HepG2 (cell line): ENCODE measurements around the gene RDH16. TPM values are rescaled to one million over a fixed set of nuclear protein-coding genes. Genes with fewer than 3 reads are reported as not detected.

Experiments used
- AGO2 ChIP-seq: fragments of 200-400 bp; formaldehyde crosslinking; optimal IDR thresholded peaks from 2 replicates; pipeline ENCODE3; 2017; ENCODE audit warnings: mild to moderate bottlenecking, low read depth, low read length, moderate library complexity
- BATF2 ChIP-seq: sonication (generic); formaldehyde crosslinking; IDR thresholded peaks from 2 replicates; pipeline ENCODE4 v1.8.0; 2022; ENCODE audit warnings: mild to moderate bottlenecking, missing genetic modification reagents, moderate library complexity
- CERS6 ChIP-seq: sonication (generic); formaldehyde crosslinking; IDR thresholded peaks from 2 replicates; pipeline ENCODE4 v1.5.0; 2020; ENCODE audit warnings: missing genetic modification reagents
- CSRNP2 ChIP-seq: sonication (generic); formaldehyde crosslinking; conservative IDR thresholded peaks from 2 replicates; pipeline ENCODE4 v1.8.0; 2022; ENCODE audit warnings: low read depth, missing genetic modification reagents
- HMG20A ChIP-seq: IDR thresholded peaks from 2 replicates; pipeline ENCODE4 v1.6.1; 2016; ENCODE audit warnings: borderline replicate concordance
- HMG20B ChIP-seq: conservative IDR thresholded peaks from 2 replicates; pipeline ENCODE4 v1.6.1; 2016; ENCODE audit warnings: missing genetic modification reagents, missing compliant biosample characterization
- KDM4B ChIP-seq: sonication (generic); formaldehyde crosslinking; IDR thresholded peaks from 2 replicates; pipeline ENCODE4 v1.4.0; 2020; ENCODE audit warnings: missing genetic modification reagents
- MED1 ChIP-seq: sonication (generic); formaldehyde crosslinking; IDR thresholded peaks from 2 replicates; pipeline ENCODE4 v1.4.0; 2020; ENCODE audit warnings: missing genetic modification reagents
- NAIF1 ChIP-seq: sonication (generic); formaldehyde crosslinking; IDR thresholded peaks from 2 replicates; pipeline ENCODE4 v1.5.0; 2020; ENCODE audit warnings: mild to moderate bottlenecking, missing genetic modification reagents, borderline replicate concordance
- NFYB ChIP-seq: sonication (generic); formaldehyde crosslinking; IDR thresholded peaks from 2 replicates; pipeline ENCODE4 v1.4.0; 2020; ENCODE audit warnings: missing genetic modification reagents
- NPAS2 ChIP-seq: sonication (generic); formaldehyde crosslinking; IDR thresholded peaks from 2 replicates; pipeline ENCODE4 v1.8.0; 2022; ENCODE audit warnings: mild to moderate bottlenecking, missing genetic modification reagents, borderline replicate concordance
- POLR2AphosphoS2 ChIP-seq: IDR thresholded peaks from 2 replicates; pipeline ENCODE4 v1.6.1; 2011; ENCODE audit warnings: low read depth, low read length, improper control_type of control experiment
- PRMT3 ChIP-seq: sonication (generic); formaldehyde crosslinking; IDR thresholded peaks from 2 replicates; pipeline ENCODE4 v1.8.1; 2022; ENCODE audit warnings: low read depth, mild to moderate bottlenecking, moderate library complexity, missing genetic modification reagents, borderline replicate concordance
- SIN3A ChIP-seq: IDR thresholded peaks from 2 replicates; pipeline ENCODE4 v1.6.1; 2011; ENCODE audit warnings: low read depth, mild to moderate bottlenecking, control low read depth, low read length, borderline replicate concordance
- YEATS2 ChIP-seq: sonication (generic); formaldehyde crosslinking; IDR thresholded peaks from 2 replicates; pipeline ENCODE4 v1.4.0; 2020; ENCODE audit warnings: missing genetic modification reagents, borderline replicate concordance
- ZBTB1 ChIP-seq: sonication (generic); formaldehyde crosslinking; IDR thresholded peaks from 2 replicates; pipeline ENCODE4 v1.4.0; 2020; ENCODE audit warnings: missing genetic modification reagents, borderline replicate concordance
- ZNF24 ChIP-seq: fragments of 450-650 bp; IDR thresholded peaks from 2 replicates; pipeline ENCODE4 v1.6.1; 2017; ENCODE audit warnings: antibody characterized with exemption, mild to moderate bottlenecking
- ZNF329 ChIP-seq: sonication (generic); formaldehyde crosslinking; IDR thresholded peaks from 2 replicates; pipeline ENCODE4 v1.9.0; 2021; ENCODE audit warnings: low read depth, mild to moderate bottlenecking, missing genetic modification reagents
- ZNF577 ChIP-seq: sonication (generic); formaldehyde crosslinking; IDR thresholded peaks from 2 replicates; pipeline ENCODE4 v1.4.0; 2020; ENCODE audit warnings: mild to moderate bottlenecking, low read depth, missing genetic modification reagents, borderline replicate concordance
- ZNF678 ChIP-seq: sonication (generic); formaldehyde crosslinking; IDR thresholded peaks from 2 replicates; pipeline ENCODE4 v1.4.0; 2020; ENCODE audit warnings: mild to moderate bottlenecking, missing genetic modification reagents
- polyA plus RNA-seq, 8 experiments: library from polyadenylated mRNA; depleted of rRNA in 3 of 8; stranded (reverse) in 7 of 8; unstranded in 1 of 8; fragments of >200 nt; fragmentation: Illumina TruSeq in 4 of 8; extraction: Trizol in 4 of 8; gene quantifications; 2 replicates each; pipeline versions ENCODE4 v1.2.1 to v1.2.3, GENCODE V29; 2011 to 2016; ENCODE audit warnings: low read depth in 4 of 8, missing spikeins in 1 of 8, mixed read lengths in 1 of 8; ENCODE audit not compliant: insufficient read depth in 1 of 8
- total RNA-seq, 5 experiments: library from RNA; depleted of rRNA; stranded (reverse); fragments of >200 nt; fragmentation: Illumina TruSeq; extraction: Trizol; gene quantifications; 2 replicates each; pipeline ENCODE4 v1.2.3, GENCODE V29; 2016; ENCODE audit warnings: low read depth in 1 of 5
- TF ChIP-seq, protein P1 (sequence below), 2 experiments: fragments of 450-650 bp in 1 of 2; sonication (generic) in 1 of 2; formaldehyde crosslinking; IDR thresholded peaks; 2 replicates each; pipeline versions ENCODE4 v1.5.0 to v1.8.0; 2020 to 2022; ENCODE audit warnings: mild to moderate bottlenecking in 1 of 2, missing genetic modification reagents in 1 of 2
- TF ChIP-seq, protein P2 (sequence below): sonication (generic); formaldehyde crosslinking; IDR thresholded peaks from 2 replicates; pipeline ENCODE4 v1.4.0; 2020; ENCODE audit warnings: missing genetic modification reagents

RDH16 gene
- total and polyA plus RNA-seq, 2 of the 13 experiments (the other 11 are each of a cell fraction or from before 2014, with no cell fraction given): 0.05 to 0.13 TPM

- TF ChIP-seq NPAS2 (CRISPR knock-in tag): no peak
- no peak for TF ChIP-seq ZNF329
- no peak for TF ChIP-seq ZNF678 (CRISPR knock-in tag)
- TF ChIP-seq BATF2 (CRISPR knock-in tag): no peak
- no peak for TF ChIP-seq ZBTB1
- TF ChIP-seq ZNF577 (CRISPR knock-in tag): no peak
- TF ChIP-seq SIN3A: 0 out of 2 replicates have a peak, but pooled peaks have one; percentile 34
- TF ChIP-seq CERS6: no peak
- TF ChIP-seq PRMT3: no peak
- TF ChIP-seq HMG20B: no peak
- TF ChIP-seq CSRNP2: no peak
- no peak for TF ChIP-seq AGO2
- TF ChIP-seq MED1 (CRISPR knock-in tag): peak; percentile 73
- TF ChIP-seq HMG20A (CRISPR knock-in tag): no peak; the same call in 1 of the 2 replicates
- TF ChIP-seq KDM4B (CRISPR knock-in tag): peak; percentile 29; the same call in 1 of the 2 replicates
- TF ChIP-seq ZNF24: no peak
- TF ChIP-seq POLR2AphosphoS2: no peak
- TF ChIP-seq, protein P1, sequence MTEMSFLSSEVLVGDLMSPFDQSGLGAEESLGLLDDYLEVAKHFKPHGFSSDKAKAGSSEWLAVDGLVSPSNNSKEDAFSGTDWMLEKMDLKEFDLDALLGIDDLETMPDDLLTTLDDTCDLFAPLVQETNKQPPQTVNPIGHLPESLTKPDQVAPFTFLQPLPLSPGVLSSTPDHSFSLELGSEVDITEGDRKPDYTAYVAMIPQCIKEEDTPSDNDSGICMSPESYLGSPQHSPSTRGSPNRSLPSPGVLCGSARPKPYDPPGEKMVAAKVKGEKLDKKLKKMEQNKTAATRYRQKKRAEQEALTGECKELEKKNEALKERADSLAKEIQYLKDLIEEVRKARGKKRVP (CRISPR knock-in tag; IDR thresholded peaks at IDR 0.05): no peak
- no peak for TF ChIP-seq NAIF1 (CRISPR knock-in tag)
- no peak for TF ChIP-seq NFYB (CRISPR knock-in tag)
- TF ChIP-seq, protein P2, sequence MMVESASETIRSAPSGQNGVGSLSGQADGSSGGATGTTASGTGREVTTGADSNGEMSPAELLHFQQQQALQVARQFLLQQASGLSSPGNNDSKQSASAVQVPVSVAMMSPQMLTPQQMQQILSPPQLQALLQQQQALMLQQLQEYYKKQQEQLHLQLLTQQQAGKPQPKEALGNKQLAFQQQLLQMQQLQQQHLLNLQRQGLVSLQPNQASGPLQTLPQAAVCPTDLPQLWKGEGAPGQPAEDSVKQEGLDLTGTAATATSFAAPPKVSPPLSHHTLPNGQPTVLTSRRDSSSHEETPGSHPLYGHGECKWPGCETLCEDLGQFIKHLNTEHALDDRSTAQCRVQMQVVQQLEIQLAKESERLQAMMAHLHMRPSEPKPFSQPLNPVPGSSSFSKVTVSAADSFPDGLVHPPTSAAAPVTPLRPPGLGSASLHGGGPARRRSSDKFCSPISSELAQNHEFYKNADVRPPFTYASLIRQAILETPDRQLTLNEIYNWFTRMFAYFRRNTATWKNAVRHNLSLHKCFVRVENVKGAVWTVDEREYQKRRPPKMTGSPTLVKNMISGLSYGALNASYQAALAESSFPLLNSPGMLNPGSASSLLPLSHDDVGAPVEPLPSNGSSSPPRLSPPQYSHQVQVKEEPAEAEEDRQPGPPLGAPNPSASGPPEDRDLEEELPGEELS: peak; percentile 83
- TF ChIP-seq YEATS2 (CRISPR knock-in tag): peak; percentile 76; the same call in 1 of the 2 replicates
Measured at GRCh38 chr12:57001448-57001906, 44.1 kb upstream of the RDH16 start (continued).
